Suprapubic skin (tissue), 4 donors: Measurements from ENCODE around the gene MEF2A. TPM values are rescaled to one million over a fixed set of nuclear protein-coding genes. Genes with fewer than 3 reads are reported as not detected.

Experiments used
- DNase-seq, 2 donors: peaks; one replicate each; pipeline ENCODE4 v3.0.0-alpha.2; 2019; ENCODE audit warnings: low spot score in 2 of 2
- H3K27ac ChIP-seq: fragments of 200-600 bp; sonication (generic); one replicate; pipeline ENCODE4 v1.5.1; 2019
- H3K27me3 ChIP-seq: fragments of 200-600 bp; sonication (generic); one replicate; pipeline ENCODE4 v1.5.1; 2019
- H3K36me3 ChIP-seq: fragments of 200-600 bp; sonication (generic); one replicate; pipeline ENCODE4 v1.5.1; 2019
- H3K4me1 ChIP-seq: fragments of 200-600 bp; sonication (generic); one replicate; pipeline ENCODE4 v1.5.1; 2019
- H3K4me3 ChIP-seq: fragments of 200-600 bp; sonication (generic); one replicate; pipeline ENCODE4 v1.5.1; 2019; ENCODE audit warnings: mild to moderate bottlenecking
- H3K9me3 ChIP-seq: fragments of 200-600 bp; sonication (generic); one replicate; pipeline ENCODE4 v1.5.1; 2019
- EP300 ChIP-seq: sonication (generic); formaldehyde crosslinking; IDR thresholded peaks from one replicate; pipeline ENCODE4 v1.6.1; 2017; ENCODE audit warnings: antibody characterized with exemption
- POLR2A ChIP-seq, 2 donors: fragments of 450-650 bp; IDR thresholded peaks; one replicate each; pipeline ENCODE4 v1.6.1; 2017; ENCODE audit warnings: antibody characterized with exemption in 2 of 2, mild to moderate bottlenecking in 2 of 2, moderate library complexity in 2 of 2
- POLR2AphosphoS5 ChIP-seq, 3 donors: sonication (generic); formaldehyde crosslinking; IDR thresholded peaks; one replicate each; pipeline ENCODE4 v1.6.1; 2017; ENCODE audit warnings: antibody characterized with exemption in 3 of 3
- WGBS: methylation state at CpG from one replicate; pipeline ENCODE4 v1.1.5; 2018; 5-methylcytosine and 5-hydroxymethylcytosine counted together
- total RNA-seq, 4 donors: library from RNA; depleted of rRNA; stranded (reverse); fragments of >200 nt; gene quantifications; one replicate each; pipeline ENCODE4 v1.1.0, GENCODE V29; 2016
- TF ChIP-seq, protein P1 (sequence below), 2 donors: fragments of 200-600 bp in 1 of 2; fragments of 450-650 bp in 1 of 2; sonication (generic) in 1 of 2; IDR thresholded peaks; one replicate each; pipeline ENCODE4 v1.5.1; 2016 to 2019; ENCODE audit warnings: antibody characterized with exemption in 2 of 2, mild to moderate bottlenecking in 1 of 2, moderate library complexity in 1 of 2

The MEF2A gene
- total RNA-seq, 4 donors from 2014 or later, result 70.1 to 222 (median 78.8) TPM

DNA sequence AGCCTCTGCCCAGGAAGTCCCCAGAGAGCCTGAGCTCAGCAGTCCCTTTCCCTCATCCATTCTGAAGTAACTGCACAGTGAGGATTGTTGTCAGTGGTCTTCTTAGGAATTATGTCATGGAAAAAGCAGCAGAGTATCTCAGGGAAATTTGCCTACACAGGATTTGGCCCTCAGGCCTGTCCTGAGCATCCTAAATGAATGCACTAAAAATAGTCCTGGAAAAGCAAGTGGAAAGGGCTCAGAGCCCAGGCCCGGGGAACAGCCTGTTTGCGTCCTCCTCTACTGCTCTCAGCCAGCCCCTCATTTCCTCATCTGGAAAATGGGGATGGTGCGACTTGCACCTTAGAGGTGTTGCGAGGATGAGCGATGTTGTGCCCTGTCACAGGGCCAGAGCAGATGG is 145.8 kb downstream of the MEF2A start:
- H3K4me1 ChIP-seq, result peaks cover 43% of the 10 kb centered on the region
- H3K27ac ChIP-seq, result no peak overlapping the region
- TF ChIP-seq POLR2AphosphoS5 (IDR thresholded peaks at IDR 0.05) (no peak), EP300 (no peak), POLR2A (IDR thresholded peaks at IDR 0.05) (no peak)
- TF ChIP-seq, protein P1, sequence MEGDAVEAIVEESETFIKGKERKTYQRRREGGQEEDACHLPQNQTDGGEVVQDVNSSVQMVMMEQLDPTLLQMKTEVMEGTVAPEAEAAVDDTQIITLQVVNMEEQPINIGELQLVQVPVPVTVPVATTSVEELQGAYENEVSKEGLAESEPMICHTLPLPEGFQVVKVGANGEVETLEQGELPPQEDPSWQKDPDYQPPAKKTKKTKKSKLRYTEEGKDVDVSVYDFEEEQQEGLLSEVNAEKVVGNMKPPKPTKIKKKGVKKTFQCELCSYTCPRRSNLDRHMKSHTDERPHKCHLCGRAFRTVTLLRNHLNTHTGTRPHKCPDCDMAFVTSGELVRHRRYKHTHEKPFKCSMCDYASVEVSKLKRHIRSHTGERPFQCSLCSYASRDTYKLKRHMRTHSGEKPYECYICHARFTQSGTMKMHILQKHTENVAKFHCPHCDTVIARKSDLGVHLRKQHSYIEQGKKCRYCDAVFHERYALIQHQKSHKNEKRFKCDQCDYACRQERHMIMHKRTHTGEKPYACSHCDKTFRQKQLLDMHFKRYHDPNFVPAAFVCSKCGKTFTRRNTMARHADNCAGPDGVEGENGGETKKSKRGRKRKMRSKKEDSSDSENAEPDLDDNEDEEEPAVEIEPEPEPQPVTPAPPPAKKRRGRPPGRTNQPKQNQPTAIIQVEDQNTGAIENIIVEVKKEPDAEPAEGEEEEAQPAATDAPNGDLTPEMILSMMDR (IDR thresholded peaks at IDR 0.05), result no peak
- H3K9me3 ChIP-seq, result no peaks in the 10 kb centered on the region
- no peaks in the 10 kb centered on the region for H3K27me3 ChIP-seq
- H3K36me3 ChIP-seq, result peaks cover 47% of the 10 kb centered on the region
- WGBS, result 74% methylated on average over 5 of the region's 5 CpGs
- DNase-seq, result no peak
- no peak overlapping the region for H3K4me3 ChIP-seq

- Histone ChIP-seq H3K27ac (no peak overlapping the region), H3K36me3 (peaks cover 47% of the 10 kb centered on the region), H3K9me3 (no peaks in the 10 kb centered on the region), H3K27me3 (no peaks in the 10 kb centered on the region), H3K4me1 (peaks cover 42% of the 10 kb centered on the region), H3K4me3 (no peak overlapping the region)
- WGBS, result 83% methylated on average over 15 of the region's 18 CpGs
- DNase-seq, result no peak
- no peak for TF ChIP-seq POLR2A (IDR thresholded peaks at IDR 0.05)
- TF ChIP-seq EP300, result no peak
- no peak for TF ChIP-seq POLR2AphosphoS5 (IDR thresholded peaks at IDR 0.05)
- TF ChIP-seq, protein P1 (IDR thresholded peaks at IDR 0.05), result no peak
Observed at GRCh38 chr15:99712415-99712814, 146.6 kb downstream of the MEF2A start.

- H3K27ac ChIP-seq, result no peak overlapping the region
- no peak overlapping the region for H3K4me3 ChIP-seq
- H3K4me1 ChIP-seq, result peaks cover 21% of the 10 kb centered on the region
- no peaks in the 10 kb centered on the region for H3K27me3 ChIP-seq
- no peak for DNase-seq
- H3K36me3 ChIP-seq, result peaks cover 31% of the 10 kb centered on the region
- no peaks in the 10 kb centered on the region for H3K9me3 ChIP-seq
- 66% methylated on average over 10 of the region's 10 CpGs for WGBS
- TF ChIP-seq, protein P1 (IDR thresholded peaks at IDR 0.05), result no peak
- TF ChIP-seq EP300 (no peak), POLR2A (IDR thresholded peaks at IDR 0.05) (no peak), POLR2AphosphoS5 (IDR thresholded peaks at IDR 0.05) (no peak)
Observed at GRCh38 chr15:99716540-99717095, 150.8 kb downstream of the MEF2A start.

DNA sequence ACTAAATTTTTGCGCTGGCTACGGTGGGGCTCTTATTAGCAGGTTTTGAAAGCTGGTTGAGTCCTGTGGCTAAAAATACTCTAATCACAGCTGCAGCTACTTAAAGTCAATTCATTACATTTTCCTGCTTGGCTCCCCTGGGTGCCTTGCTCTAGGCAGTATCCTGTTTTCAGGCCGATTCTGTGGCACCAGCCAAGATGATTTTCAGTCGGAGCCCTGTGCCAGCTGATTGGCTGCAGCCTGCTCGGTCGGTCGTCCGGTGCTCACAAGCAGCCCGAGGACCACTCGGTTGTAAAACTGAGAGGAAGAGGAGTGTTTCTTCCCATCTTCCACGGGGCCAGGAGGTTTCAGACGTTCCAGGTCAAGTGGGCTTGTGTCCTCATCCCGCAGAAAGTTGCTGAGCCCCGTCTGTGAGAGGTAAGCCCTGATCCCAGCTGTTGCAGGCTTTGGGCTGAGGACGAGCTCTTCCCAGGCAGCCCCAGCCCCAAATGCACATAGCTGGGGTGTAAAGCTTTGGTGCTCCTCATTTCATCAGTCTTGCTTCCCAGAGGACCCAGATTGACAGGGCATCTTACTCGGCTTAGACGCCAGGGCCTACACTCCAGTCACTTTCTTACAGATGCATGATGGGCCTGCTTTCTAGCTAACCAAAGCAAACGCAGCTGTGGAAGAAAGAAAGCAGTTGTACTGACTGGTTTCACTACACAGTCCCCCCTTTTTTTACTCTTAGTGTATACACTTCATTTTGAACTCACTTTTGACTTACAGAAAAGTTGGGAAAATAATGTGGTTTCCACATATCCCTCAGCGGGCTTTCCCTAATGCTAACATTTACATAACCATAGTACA is 151.6 kb downstream of the MEF2A start:
- WGBS, result 50% methylated on average over 17 of the region's 19 CpGs
- Histone ChIP-seq H3K4me1 (peaks cover 20% of the 10 kb centered on the region), H3K27me3 (no peaks in the 10 kb centered on the region), H3K4me3 (no peak overlapping the region), H3K9me3 (no peaks in the 10 kb centered on the region), H3K36me3 (peaks cover 24% of the 10 kb centered on the region), H3K27ac (no peak overlapping the region)
- TF ChIP-seq EP300 (no peak), POLR2A (IDR thresholded peaks at IDR 0.05) (no peak), POLR2AphosphoS5 (IDR thresholded peaks at IDR 0.05) (no peak)
- TF ChIP-seq, protein P1 (IDR thresholded peaks at IDR 0.05), result no peak
- no peak for DNase-seq

- peaks cover 20% of the 10 kb centered on the region for H3K4me1 ChIP-seq
- H3K9me3 ChIP-seq, result no peaks in the 10 kb centered on the region
- H3K4me3 ChIP-seq, result no peak overlapping the region
- H3K27ac ChIP-seq, result no peak overlapping the region
- H3K36me3 ChIP-seq, result peaks cover 14% of the 10 kb centered on the region
- WGBS, result 87% methylated on average over 4 of the region's 4 CpGs
- DNase-seq, result no peak
- no peaks in the 10 kb centered on the region for H3K27me3 ChIP-seq
- TF ChIP-seq, protein P1 (IDR thresholded peaks at IDR 0.05), result no peak
- TF ChIP-seq POLR2AphosphoS5 (IDR thresholded peaks at IDR 0.05) (no peak), EP300 (no peak), POLR2A (IDR thresholded peaks at IDR 0.05) (no peak)
Observed at GRCh38 chr15:99718421-99718820, 152.6 kb downstream of the MEF2A start.
